ENCODE measurements around the gene KCNJ10.

DNA sequence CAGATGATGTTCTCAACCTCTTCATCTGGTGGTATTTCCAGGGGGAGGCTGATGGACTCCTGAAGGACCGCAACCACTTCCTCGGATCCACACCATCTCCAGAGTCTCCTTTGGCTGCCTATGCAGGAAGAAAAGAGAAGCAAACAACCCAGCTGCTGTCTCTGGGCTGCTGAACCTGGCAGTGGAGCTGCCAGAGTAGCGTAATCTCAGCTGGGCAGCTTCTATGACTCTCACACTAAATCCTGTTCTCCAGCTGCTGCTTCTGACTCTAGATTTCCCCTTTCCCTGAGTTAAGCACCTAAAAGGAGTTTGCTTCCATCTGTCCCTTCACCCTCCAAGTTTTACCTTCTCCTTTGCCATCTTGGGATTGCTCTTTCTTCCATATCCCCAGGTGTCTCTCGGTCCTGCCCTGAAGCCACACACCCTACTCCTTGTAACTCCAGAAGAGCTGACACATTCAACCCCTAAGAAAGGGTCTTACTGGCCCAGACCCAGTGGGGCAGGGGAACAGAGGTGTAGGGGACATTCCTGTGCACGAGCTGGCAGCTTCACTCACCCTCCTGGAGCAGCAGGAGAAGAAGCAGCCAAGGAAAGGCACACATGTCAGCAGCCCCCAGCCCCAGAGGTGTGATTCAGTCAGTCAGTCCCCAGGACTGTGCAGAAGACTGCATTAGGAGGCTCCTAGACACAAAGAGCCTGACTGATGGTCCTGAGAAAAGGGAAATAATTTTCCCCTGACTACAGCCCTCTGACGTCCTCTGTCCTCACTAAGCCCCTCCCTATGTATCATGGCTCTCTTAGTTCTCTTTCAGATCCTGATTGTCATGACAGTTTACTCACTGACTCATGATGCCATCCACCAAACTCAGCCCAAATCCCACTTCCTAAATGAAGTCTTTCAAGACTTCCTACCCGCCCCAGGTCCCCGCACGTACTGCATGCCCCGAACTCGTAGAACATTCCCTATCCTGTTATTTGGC, 116.1 kb downstream of the KCNJ10 start, which contains the start of gene SLAMF9:
- TF ChIP-seq E2F4 (CRISPR knock-in tag; IDR thresholded peaks at IDR 0.05; ENCODE audit: borderline replicate concordance, low read depth) (no peak), ZNF423 (CRISPR knock-in tag; IDR thresholded peaks at IDR 0.05) (no peak), CBFB (CRISPR knock-in tag; IDR thresholded peaks at IDR 0.05; ENCODE audit: low read depth) (no peak), TEAD1 (CRISPR knock-in tag; IDR thresholded peaks at IDR 0.05) (no peak), ZNF512 (CRISPR knock-in tag; IDR thresholded peaks at IDR 0.05; ENCODE audit: borderline replicate concordance) (no peak), CTCF (IDR thresholded peaks at IDR 0.05) (no peak), TEAD4 (CRISPR knock-in tag; IDR thresholded peaks at IDR 0.05) (no peak)
- TF ChIP-seq, protein P1, sequence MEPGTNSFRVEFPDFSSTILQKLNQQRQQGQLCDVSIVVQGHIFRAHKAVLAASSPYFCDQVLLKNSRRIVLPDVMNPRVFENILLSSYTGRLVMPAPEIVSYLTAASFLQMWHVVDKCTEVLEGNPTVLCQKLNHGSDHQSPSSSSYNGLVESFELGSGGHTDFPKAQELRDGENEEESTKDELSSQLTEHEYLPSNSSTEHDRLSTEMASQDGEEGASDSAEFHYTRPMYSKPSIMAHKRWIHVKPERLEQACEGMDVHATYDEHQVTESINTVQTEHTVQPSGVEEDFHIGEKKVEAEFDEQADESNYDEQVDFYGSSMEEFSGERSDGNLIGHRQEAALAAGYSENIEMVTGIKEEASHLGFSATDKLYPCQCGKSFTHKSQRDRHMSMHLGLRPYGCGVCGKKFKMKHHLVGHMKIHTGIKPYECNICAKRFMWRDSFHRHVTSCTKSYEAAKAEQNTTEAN (CRISPR knock-in tag; IDR thresholded peaks at IDR 0.05) = no peak

Measured in WTC11 (cell line).